Astrocyte (in vitro differentiated cells and primary cell): ENCODE results near the gene STAB2.

ENCODE experiments used
- CTCF ChIP-seq: IDR thresholded peaks from 2 replicates; pipeline ENCODE4 v1.5.1; 2011; ENCODE audit warnings: low read depth, mild to moderate bottlenecking, inconsistent platforms, low read length, moderate library complexity; ENCODE audit not compliant: insufficient read depth
- EZH2 ChIP-seq: IDR thresholded peaks from 2 replicates; pipeline ENCODE4 v1.6.1; 2012; ENCODE audit warnings: mild to moderate bottlenecking, low read length, inconsistent platforms; ENCODE audit not compliant: insufficient read depth

- TF ChIP-seq CTCF, result no peak
- no peak for TF ChIP-seq EZH2
Observed at GRCh38 chr12:103802586-103802886, 215.5 kb downstream of the STAB2 start.
